ENCODE results near the gene PRKG1. TPM values are rescaled to one million over a fixed set of nuclear protein-coding genes. Genes with fewer than 3 reads are reported as not detected.

Gene PRKG1
- total RNA-seq, 1 experiment from 2014 or later = 10.4 TPM

- Histone ChIP-seq H4K20me1 (ENCODE audit: control insufficient read depth, insufficient read depth, insufficient read length) (peaks cover 3% of the 10 kb centered on the region), H3K79me2 (ENCODE audit: insufficient read depth, low read length) (peaks cover 20% of the 10 kb centered on the region; the same call in 1 of the 2 replicates), H3K9me3 (ENCODE audit: control insufficient read depth, low read depth, low read length) (no peaks in the 10 kb centered on the region), H2AK5ac (ENCODE audit: insufficient read length, low read length) (no peak overlapping the region), H3K9ac (ENCODE audit: extremely low read depth, insufficient read length, low read length) (no peak overlapping the region), H3K23me2 (ENCODE audit: insufficient read length, low read depth, low read length, poor library complexity, severe bottlenecking) (peaks cover 5% of the 10 kb centered on the region), H3K27ac (ENCODE audit: insufficient read length, low read depth, low read length) (no peak overlapping the region), H4K5ac (ENCODE audit: insufficient read length, low read depth, low read length) (no peak overlapping the region), H3K23ac (ENCODE audit: insufficient read length, low read depth, low read length) (no peak overlapping the region), H3K18ac (ENCODE audit: insufficient read length, low read depth, low read length) (no peak overlapping the region), H2BK5ac (ENCODE audit: insufficient read length, low read length) (no peak overlapping the region), H3T11ph (ENCODE audit: low read length) (no peak overlapping the region), H4K8ac (replicated peaks; ENCODE audit: insufficient read length, low read depth, low read length) (no peak overlapping the region), H3K4ac (ENCODE audit: low read depth, low read length) (no peak overlapping the region), H4K91ac (ENCODE audit: insufficient read length, low read depth, low read length) (no peak overlapping the region), H2BK20ac (ENCODE audit: low read depth, low read length, poor library complexity, severe bottlenecking) (no peak overlapping the region), H3K14ac (ENCODE audit: insufficient read depth, low read length) (no peak overlapping the region), H2BK120ac (ENCODE audit: low read depth, low read length, poor library complexity, severe bottlenecking) (no peak overlapping the region), H3K4me2 (ENCODE audit: insufficient read depth, insufficient read length, low read length) (no peak overlapping the region), H3K56ac (ENCODE audit: insufficient read length, low read depth, low read length) (no peak overlapping the region), H2BK12ac (ENCODE audit: insufficient read length, low read depth, low read length) (no peak overlapping the region), H3K4me1 (ENCODE audit: insufficient read depth, low read length) (no peaks in the 10 kb centered on the region), H2BK15ac (ENCODE audit: low read depth, low read length) (no peak overlapping the region), H3K27me3 (ENCODE audit: insufficient read depth, low read length) (no peaks in the 10 kb centered on the region), H2AFZ (ENCODE audit: low read length) (no peak overlapping the region), H3K79me1 (ENCODE audit: insufficient read depth, low read depth, low read length, poor library complexity, severe bottlenecking) (no peaks in the 10 kb centered on the region)
- no peak for DNase-seq
- no peak for TF ChIP-seq CTCF (conservative IDR thresholded peaks at IDR 0.05)
- Mint-ChIP-seq H3K36me3 (ENCODE audit: insufficient read depth in 1 of 3, low read depth in 3 of 3) (peaks cover 12 to 26% (median 17%) of the 10 kb centered on the region in 3 experiments; a peak in 6 of 7 replicates), H3K4me1 (peaks cover 29 to 33% of the 10 kb centered on the region in 2 experiments), H3K27me3 (ENCODE audit: low read depth) (no peaks in the 10 kb centered on the region), H3K4me3 (peak overlapping the region; percentile 1 to 27; a peak in 1 of 5 replicates), H3K9me3 (no peaks in the 10 kb centered on the region), H3K27ac (peak overlapping the region in 1 of 3 experiments; percentile 22; a peak in 1 of 7 replicates)
- no CpG with 5 or more reads among the region's 1 CpG for WGBS (ENCODE audit: extremely low coverage, insufficient read length, low lambda C conversion rate)
Measured at GRCh38 chr10:51696251-51696650, 622.0 kb downstream of the PRKG1 start.

Measured in H9 (cell line).